Stimulated activated CD4-positive, alpha-beta T cell treated with anti-CD3 and anti-CD28 coated beads, Interleukin-1b, Interleukin-23, amount 100 ng/mL, for 1 hour (primary cell): ENCODE data around the gene OR2B6.
"Not testable (repeated sequence)": the region's sequence is repeated elsewhere in the genome, so short reads cannot be mapped to it uniquely, and the experiment has no call there.

Experiments
- DNase-seq, 2 donors: peaks; one replicate each; pipeline ENCODE4 v3.0.0-alpha.2; 2020; ENCODE audit warnings: low read depth in 2 of 2

Gene OR2B6

DNA sequence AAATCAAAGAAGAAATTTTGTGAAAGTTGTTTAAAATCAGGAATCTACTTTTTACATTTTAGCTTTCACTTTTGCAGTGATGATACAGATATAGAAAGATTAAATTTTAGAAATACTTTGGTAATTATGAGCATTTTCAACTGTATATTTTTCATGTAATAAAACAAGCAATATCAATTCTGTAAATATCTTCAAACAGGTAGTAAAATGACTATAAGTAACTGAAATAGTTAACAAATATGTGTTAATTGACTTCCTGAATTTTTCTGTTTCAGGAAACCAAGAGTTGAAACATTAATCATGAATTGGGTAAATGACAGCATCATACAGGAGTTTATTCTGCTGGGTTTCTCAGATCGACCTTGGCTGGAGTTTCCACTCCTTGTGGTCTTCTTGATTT lies at the start of gene OR2B6:
OR2B6 (plus strand) TSS at position 301 of the 400 bp plus-strand sequence; CDS start at position 301, 0 bp downstream.
- DNase-seq, result no peak

DNA sequence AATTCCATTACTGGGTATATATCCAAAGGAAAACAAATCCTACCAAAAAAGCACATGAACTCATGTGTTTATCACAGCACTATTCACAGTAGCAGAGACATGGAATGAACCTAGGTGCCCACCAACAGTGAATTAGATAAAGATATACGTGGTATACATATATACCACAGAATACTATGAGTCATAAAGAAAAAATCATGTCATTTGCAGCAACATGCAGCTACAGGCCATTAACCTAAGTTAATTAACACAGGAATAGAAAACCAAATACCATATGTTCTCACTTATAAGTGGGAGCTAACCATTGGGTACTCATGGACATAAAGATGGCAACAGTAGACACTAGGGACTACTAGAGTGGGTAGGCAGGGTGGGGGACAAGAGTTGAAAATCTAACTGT lies 49.0 kb upstream of the OR2B6 start:
- no peak for DNase-seq

DNA sequence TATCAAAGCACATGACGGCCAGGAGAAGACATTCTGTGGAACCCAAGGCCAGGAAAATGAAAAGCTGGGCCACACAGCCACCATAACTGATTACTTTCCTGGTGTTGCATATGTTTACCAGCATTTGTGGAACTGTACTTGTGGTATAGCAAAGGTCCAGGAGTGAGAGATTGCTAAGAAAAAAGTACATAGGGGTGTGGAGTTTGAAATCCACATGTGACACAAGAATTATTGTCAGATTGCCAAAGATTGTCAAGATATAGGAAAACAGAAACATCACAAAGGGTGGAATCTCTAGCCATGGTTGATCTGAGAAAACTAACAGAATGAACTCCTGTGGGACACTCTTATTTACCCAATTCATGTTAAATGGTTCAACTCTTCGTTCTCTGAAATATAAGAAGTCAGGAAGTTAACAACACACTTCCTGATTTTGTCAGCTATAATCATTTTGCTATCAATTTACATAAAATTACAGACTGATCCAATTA lies 45.0 kb upstream of the OR2B6 start, which contains the start of gene OR2B2:
OR2B2 (minus strand) TSS at position 441 of the 491 bp plus-strand sequence; CDS start at position 364, 77 bp downstream.
- no peak for DNase-seq

DNA sequence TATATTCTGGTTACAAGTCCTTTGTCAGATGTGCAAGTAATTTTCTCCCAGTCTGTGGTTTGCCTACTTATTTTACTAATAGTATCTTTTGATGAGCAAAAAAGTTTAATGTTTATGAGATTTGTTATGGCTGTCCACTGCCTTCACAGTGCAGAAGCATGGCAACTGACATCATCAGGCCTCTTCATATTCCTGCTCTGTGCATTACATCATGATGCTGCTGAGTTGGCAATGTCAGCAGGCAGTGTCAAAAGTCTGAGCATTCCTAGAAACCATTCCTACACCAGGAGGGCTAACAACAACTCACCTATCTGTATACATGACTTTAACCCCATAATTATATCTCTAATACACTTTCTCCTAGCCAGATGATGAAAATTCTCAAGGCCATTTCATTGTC lies 34.1 kb upstream of the OR2B6 start:
- no peak for DNase-seq

DNA sequence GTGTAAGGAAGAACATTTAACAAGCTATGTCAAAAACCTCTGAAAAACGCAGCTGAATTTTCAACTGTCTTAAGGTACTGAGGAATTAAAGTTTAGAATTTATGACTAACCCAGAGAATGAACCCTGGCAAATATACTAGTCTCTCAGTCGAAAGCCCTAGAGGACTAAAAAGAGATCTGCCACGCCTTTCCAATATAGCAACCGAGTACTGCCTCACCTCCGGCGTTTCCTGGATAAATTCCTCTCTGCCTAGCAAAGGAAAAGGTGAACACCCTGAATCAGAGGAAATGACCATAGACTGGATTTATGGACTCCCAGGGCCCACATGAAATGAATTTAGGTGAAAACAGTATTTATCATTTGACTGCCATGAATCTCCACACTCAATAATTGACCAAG lies 32.9 kb upstream of the OR2B6 start:
- DNase-seq, result no peak

DNA sequence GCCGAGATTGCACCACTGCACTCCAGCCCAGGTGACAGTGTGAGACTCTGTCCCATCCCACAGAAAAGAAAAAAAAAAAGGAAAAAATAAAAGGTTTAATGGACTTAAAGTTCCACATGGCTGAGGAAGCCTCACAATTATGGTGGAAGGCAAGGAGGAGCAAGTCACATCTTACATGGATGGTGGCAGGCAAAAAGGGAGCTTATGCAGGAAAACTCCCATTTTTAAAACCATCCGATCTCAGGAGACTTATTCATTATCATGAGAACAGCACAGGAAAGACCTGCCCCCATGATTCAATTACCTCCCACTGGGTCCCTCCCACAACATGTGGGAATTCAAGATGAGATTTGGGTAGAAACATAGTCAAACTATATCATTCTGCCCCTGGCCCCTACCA lies 29.0 kb upstream of the OR2B6 start:
- DNase-seq, result not testable (repeated sequence)

DNA sequence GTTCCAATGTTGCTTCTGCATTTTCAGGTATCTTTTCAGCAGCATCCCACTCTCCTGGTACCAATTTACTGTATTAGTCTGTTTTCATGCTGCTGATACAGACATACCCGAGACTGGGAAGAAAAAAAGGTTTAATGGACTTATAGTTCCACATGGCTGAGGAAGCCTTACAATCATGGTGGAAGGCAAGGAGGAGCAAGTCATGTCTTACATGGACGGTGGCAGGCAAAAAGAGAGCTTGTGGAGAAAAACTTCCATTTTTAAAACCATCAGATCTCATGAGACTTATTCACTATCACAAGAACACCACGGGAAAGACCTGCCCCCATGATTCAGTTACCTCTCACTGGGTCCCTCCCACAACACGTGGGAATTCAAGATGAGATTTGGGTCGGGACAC lies 27.1 kb upstream of the OR2B6 start:
- DNase-seq, result not testable (repeated sequence)

DNA sequence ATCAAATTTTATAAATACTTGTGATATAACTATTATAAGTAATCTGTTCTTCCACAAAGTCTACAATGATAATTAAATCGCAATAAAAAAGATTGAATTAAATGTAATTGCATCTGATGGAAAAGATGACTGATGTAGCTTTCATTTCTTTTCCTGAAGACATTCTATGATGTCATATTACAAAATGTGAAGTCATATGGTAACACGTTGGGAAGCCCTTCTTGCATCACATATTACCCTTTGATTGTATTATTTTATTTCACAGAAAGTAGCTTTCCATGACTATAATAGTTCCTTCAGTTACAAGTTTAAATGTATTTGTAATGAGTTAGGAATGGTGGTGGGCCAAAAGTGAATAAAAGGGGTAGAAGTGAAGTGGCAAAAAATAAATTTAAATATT lies 25.8 kb upstream of the OR2B6 start:
- no peak for DNase-seq

DNA sequence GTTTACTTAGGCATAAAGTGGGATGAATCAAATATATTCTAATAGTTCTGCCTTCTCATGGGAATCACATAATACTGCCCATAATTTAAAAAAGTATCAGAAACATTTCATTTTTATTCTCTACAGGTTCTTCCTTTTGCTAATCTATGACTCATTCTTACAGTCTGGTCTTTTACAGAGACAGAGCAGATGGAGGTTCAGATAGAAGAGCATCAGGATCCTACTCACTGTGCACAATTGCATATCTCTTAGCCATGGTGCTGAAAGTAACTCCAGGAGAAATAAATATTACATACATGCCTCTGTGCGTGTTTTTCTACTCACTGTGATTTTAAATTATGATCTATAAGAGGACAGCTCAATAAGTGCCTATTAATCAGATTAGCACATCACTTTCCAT lies 16.3 kb upstream of the OR2B6 start:
- no peak for DNase-seq

DNA sequence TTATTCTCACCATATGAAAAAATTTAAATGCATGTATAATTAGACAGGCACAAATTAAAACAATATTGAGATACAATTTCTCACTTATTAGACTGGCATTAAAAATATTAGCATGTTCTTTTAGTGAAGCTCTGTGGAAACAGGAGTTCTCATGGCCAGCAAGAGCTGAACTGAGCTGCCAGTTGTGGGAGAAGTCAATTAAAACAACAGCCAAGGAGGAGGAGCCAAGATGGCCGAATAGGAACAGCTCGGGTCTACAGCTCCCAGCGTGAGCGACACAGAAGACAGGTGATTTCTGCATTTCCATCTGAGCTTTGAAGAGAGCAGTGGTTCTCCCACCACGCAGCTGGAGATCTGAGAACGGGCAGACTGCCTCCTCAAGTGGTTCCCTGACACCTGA lies 14.0 kb upstream of the OR2B6 start:
- DNase-seq, result not testable (repeated sequence)

DNA sequence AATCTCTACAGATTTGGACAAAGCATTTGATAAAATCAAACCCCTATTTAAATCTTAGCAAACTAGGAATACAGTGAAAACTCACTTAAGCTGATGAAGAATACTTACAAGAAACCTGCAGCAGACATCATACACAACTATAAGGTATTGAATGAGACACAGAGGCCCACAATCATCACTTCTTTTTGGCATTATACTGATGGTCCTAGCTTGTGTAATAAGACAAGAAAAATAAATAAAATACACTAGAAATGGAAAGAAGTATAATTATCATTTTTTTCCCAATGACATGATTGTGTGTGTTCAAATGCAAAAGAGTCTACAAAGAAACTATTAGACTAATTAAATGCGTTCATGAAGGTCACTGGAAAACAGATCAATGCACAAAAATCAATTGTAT lies 8.8 kb upstream of the OR2B6 start:
- no peak for DNase-seq

DNA sequence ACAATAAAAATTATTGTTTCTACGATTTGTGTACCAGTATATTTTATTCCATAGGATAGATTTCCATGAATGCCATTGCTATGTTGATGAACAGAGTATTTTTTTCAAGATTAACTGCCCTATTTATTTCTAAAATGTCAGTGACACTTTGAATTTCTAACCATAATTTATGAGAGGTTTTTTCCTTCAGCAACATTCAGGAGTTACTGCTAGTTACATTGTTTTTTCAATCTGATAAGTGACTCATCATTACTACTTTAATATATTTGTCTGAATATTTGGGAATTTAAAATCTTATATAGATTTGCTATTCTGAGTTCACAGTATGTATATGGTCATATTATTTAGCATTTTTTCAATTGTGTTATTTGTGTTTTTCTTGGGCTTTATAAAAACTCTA lies 6.0 kb upstream of the OR2B6 start:
- no peak for DNase-seq

DNA sequence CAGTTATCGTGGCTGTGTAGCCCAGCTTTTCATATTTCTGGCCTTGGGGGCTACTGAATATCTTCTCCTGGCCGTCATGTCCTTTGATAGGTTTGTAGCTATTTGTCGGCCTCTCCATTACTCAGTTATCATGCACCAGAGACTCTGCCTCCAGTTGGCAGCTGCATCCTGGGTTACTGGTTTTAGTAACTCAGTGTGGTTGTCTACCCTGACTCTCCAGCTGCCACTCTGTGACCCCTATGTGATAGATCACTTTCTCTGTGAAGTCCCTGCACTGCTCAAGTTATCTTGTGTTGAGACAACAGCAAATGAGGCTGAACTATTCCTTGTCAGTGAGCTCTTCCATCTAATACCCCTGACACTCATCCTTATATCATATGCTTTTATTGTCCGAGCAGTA lies 475 bp downstream of the OR2B6 start:
- no peak for DNase-seq

DNA sequence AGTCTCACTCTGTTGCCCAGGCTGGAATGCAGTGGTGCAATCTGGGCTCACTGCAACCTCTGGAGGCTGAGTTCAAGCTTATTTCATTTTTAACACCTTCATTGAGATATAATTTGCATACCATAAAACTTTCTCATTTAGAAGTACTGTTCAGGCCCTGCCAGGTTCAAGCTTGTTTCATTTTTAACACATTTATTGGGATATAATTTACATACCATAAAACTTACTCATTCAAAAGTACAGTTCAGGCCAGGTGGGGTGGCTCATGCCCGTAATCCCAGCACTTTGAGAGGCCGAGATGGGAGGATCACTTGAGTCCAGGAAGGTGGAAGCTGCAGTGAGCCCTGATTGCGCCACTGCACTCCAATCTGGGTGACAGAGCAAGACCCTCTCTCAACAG lies 5.5 kb downstream of the OR2B6 start:
- DNase-seq, result no peak

DNA sequence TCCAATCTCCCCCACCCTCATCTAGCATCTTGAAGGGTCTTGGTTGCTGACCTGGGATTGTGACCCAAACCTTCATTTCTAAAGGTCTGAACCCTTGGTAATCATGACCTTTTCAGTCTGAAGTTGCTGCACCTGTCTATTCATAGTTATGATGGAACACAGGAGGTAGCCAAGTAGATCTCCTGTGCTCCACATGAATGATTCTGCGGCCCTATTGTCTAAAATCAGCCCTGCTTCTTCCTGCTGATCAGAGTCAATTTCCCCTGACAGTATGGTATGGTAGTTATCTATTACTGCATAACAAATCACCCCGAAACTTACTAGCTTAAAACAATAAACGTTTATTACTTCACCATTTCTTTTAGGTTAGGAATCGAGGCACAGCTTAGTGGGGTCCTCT lies 9.0 kb downstream of the OR2B6 start:
- no peak for DNase-seq

DNA sequence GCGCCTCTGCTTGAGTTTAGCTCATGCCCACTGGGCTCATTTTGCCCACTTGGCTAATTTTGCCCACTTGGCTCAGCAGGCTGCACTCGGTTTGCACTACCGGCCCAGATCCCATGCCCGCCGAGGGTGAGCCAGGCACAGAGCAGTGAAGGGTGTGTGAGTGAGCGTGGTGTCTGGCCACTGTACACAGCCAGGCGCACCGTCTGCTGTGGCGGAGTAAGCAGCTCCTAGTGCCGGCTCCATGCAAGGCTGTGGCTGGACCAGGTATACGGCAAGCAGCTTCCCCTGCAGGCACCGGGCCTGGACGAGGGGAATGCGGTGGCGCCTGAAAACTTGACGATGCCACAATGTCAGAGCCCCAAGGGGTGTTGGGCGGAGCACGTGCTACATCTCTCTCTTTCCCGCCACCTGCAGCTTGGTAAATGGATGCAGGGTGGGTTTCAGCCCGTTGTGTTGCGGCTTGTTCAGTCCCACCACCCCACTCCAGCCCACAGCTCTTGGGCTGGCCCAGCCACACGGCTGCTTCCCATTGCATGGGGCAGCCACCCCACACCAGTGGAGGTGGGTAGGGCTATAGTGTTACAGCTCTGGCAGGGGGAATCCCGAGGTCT lies 9.9 kb downstream of the OR2B6 start:
- no peak for DNase-seq

DNA sequence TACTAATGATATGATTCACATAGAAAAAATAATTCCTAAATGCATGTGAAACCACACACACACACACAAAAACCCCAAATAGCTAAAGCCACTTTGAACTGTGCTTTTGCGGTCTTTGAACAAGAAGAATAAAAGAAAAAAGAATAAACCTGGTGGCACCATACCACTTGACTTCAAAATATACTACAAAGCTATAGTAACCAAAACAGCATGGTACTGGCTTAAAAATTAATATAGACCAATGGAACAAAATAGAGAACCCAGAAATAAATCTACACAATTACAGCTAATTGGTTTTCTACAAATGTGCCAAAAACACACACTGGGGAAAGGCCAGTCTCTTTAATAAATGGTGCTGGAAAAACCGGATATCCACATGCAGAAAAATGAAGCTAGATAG lies 13.4 kb downstream of the OR2B6 start:
- no peak for DNase-seq

DNA sequence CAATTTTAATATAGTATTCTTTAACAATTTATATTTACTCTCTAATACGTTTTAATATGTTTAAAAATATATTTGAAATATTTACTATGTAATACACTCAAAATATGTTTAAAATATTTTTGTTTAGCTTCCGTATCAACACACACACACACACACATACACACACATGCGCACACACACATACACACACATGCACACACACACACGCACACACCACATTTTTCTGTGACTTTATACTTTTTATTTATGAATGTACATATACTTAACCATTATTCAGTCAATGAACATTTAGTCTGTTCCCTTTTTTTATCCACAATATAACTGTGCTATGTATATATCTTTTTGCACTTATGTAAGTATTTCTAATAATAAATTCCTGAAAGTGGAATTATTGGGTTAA lies 15.7 kb downstream of the OR2B6 start:
- DNase-seq, result no peak

DNA sequence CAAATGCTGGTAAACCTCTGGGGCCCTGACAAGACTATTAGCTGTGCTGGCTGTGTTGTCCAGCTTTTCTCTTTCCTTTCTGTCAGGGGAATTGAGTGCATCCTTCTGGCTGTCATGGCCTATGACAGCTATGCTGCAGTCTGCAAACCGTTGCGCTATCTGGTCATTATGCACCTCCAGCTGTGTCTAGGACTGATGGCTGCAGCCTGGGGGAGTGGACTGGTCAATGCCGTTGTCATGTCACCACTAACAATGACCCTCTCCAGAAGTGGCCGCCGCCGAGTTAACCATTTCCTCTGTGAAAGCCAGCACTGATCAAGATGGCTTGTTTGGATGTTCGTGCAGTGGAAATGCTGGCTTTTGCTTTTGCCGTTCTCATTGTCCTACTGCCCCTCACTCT lies 20.3 kb downstream of the OR2B6 start:
- DNase-seq, result no peak

DNA sequence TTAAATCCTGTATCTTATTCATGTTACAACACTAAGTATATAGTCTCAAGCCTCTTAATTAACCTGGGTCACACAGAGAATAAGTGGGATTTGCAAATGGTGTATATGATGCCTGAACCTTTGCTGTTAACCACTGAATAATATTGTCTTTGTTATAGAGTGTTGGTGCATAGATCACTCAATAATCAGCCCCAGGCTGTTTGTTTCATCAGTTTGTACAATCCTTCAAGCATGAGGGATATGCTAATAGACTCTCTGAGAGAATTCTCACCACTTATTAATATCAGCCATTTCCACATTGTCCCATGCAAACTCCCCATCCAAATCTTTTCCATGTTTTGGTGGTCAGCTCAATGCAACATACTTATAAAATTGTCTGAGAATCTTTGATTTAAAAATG lies 21.7 kb downstream of the OR2B6 start:
- no peak for DNase-seq

DNA sequence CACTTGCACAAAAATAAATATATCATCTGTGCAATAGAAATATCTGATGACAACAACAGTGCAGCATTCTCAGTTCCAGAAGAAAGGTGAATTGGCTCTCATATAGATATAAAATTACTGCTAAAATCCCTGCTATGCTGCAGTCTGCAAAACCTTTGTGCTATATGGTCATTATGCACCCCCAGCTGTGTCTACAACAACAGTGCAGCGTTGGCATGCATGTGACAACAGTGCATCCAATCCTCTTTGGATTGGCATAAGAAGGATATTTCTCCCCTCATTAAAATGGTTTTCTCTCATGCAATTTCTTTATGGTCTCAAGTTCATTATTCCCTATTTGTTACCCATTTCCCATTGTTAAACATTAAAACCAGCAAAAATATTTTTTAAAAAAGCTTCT lies 23.1 kb downstream of the OR2B6 start:
- no peak for DNase-seq

DNA sequence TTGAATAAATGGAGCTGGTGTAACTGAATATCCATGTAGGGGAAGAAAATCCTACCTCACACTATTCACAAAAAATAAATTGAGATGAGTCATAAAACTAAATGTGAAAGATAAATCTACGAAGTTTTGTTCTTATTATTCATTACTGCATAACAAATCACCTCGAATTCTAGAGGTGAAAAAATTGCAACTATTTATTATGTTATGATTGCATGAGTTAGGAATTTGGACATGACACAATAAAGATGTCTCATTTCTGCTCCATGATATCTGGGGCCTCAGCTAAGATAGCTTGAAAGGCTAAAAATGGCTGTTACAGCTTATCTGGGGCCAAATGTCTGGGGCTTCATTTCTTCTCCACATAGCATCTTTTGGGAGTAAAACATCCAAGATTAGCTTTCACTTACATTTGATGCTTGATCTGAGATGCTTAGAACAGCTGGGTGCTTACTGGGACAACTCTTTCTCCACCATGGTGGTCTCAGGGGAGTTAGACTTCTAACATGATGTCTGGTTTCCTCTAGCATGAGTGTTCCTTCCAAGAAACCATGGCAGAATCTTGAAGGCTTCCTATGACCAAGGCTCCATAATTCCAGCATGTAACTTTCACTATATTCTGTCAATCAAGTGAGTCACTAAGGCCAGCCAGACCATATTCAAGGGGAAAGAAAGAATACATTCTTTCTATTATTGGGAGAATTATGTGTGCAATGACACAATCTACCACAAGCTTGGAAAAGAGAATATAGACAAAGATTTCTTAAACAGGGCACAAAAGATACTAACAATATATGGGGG lies 30.1 kb downstream of the OR2B6 start:
- no peak for DNase-seq

DNA sequence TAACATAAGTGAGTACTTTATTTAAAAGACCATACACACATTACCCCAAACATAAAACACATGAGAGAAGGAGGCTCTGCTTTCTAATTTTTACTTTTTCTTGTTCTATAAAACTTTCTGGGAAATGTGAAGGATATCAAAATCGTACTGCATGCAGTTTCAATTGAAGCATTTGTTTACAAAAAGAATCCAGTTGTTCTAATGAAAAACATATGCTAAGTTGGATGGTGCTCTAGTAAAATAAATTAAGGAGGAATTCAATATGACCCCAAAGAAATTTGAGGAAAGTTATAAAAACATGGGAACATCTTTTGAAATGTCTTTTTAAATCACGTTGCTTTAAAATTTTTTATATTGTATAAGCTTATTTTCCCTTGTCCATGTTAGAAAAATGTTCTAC lies 37.6 kb downstream of the OR2B6 start:
- no peak for DNase-seq
